Upper lobe of left lung (tissue), 6 donors: ENCODE results near the gene SARDH. TPM values are rescaled to one million over a fixed set of nuclear protein-coding genes. Genes with fewer than 3 reads are reported as not detected.

Experiments used
- ATAC-seq, 2 donors: fragments of 200-7000 bp; cut with Tn5 transposase; one replicate each; pipeline ENCODE4 v1.9.1; 2022; ENCODE audit warnings: mild to moderate bottlenecking in 2 of 2, moderate library complexity in 2 of 2; ENCODE audit not compliant: low FRiP score in 2 of 2
- DNase-seq, 2 donors: peaks; one replicate each; pipeline ENCODE4 v3.0.0-alpha.2; 2019 to 2020
- H3K27ac ChIP-seq, 4 donors: fragments of 200-600 bp; sonication (generic); one replicate each; pipeline ENCODE4 v1.5.1; 2016 to 2019
- H3K27me3 ChIP-seq, 4 donors: fragments of 200-600 bp; sonication (generic); one replicate each; pipeline ENCODE4 v1.5.1; 2017 to 2019
- H3K36me3 ChIP-seq, 4 donors: fragments of 200-600 bp; sonication (generic); one replicate each; pipeline ENCODE4 v1.5.1; 2016 to 2019
- H3K4me1 ChIP-seq, 4 donors: fragments of 200-600 bp; sonication (generic); one replicate each; pipeline ENCODE4 v1.5.1; 2018 to 2019
- H3K4me3 ChIP-seq, 4 donors: fragments of 200-600 bp; sonication (generic); one replicate each; pipeline ENCODE4 v1.5.1; 2017 to 2019; ENCODE audit warnings: mild to moderate bottlenecking in 2 of 4, moderate library complexity in 1 of 4
- H3K9me3 ChIP-seq, 4 donors: fragments of 200-600 bp; sonication (generic); one replicate each; pipeline ENCODE4 v1.5.1; 2018 to 2019
- CTCF ChIP-seq, 6 experiments: fragments of 450-650 bp in 4 of 6; fragments of 200-600 bp in 2 of 6; sonication (generic) in 2 of 6; IDR thresholded peaks; one replicate each; pipeline ENCODE4 v1.5.1; 2016 to 2019; ENCODE audit warnings: antibody characterized with exemption in 6 of 6
- EP300 ChIP-seq, 4 donors: sonication (generic); formaldehyde crosslinking; IDR thresholded peaks; one replicate each; pipeline ENCODE4 v1.5.1; 2017; ENCODE audit warnings: antibody characterized with exemption in 4 of 4, control low read depth in 2 of 4
- POLR2A ChIP-seq, 4 donors: fragments of 450-650 bp; IDR thresholded peaks; one replicate each; pipeline ENCODE4 v1.5.1; 2016 to 2017; ENCODE audit warnings: antibody characterized with exemption in 4 of 4, mild to moderate bottlenecking in 2 of 4
- POLR2AphosphoS5 ChIP-seq, 2 donors: sonication (generic); formaldehyde crosslinking; IDR thresholded peaks; one replicate each; pipeline ENCODE4 v1.5.1; 2017; ENCODE audit warnings: antibody characterized with exemption in 2 of 2
- WGBS, 2 donors: methylation state at CpG; one replicate each; pipeline ENCODE4 v1.1.5; 2017 to 2018; 5-methylcytosine and 5-hydroxymethylcytosine counted together
- total RNA-seq, 6 donors: library from RNA; depleted of rRNA in 4 of 6; stranded (reverse); fragments of >200 nt in 4 of 6; gene quantifications; one replicate each; pipeline versions ENCODE4 v1.1.0 to v1.2.1, GENCODE V29; 2016 to 2021
- donor health status: DM: no; HTN: no; CAD: no; lungs with moderate emphysema.
- donor health status: DM: no; HTN: yes; CAD: no; lungs with severe emphysema.

SARDH gene
- total RNA-seq, 6 donors from 2014 or later: 0.79 to 37.7 (median 4.2) TPM

- TF ChIP-seq EP300 (IDR thresholded peaks at IDR 0.05): no peak
- peak; percentile 41 to 76 (median 58) for TF ChIP-seq CTCF (IDR thresholded peaks at IDR 0.05)
- no peak overlapping the region for H3K4me3 ChIP-seq
- peaks cover 0 to 51% (median 23%) of the 10 kb centered on the region in 4 donors for H3K36me3 ChIP-seq
- 30 to 53% methylated on average over 9 to 16 of the region's 16 CpGs for WGBS, 2 donors
- H3K27ac ChIP-seq: no peak overlapping the region
- ATAC-seq (peak in 1 of 2 donors; percentile 53), DNase-seq (peak; percentile 21 to 63)
- no peaks in the 10 kb centered on the region for H3K27me3 ChIP-seq
- peaks cover 2 to 5% (median 4%) of the 10 kb centered on the region in 4 donors for H3K4me1 ChIP-seq
- no peaks in the 10 kb centered on the region for H3K9me3 ChIP-seq
Measured at GRCh38 chr9:133782157-133783130, 44.3 kb upstream of the SARDH start.

GRCh38 chr9:133781828-133782135, 43.6 kb upstream of the SARDH start:
- no peak overlapping the region for H3K27ac ChIP-seq
- no peak for ATAC-seq
- H3K36me3 ChIP-seq: peaks cover 0 to 55% (median 26%) of the 10 kb centered on the region in 4 donors
- H3K27me3 ChIP-seq: no peaks in the 10 kb centered on the region
- peak in 1 of 2 donors; percentile 29 for DNase-seq
- H3K4me1 ChIP-seq: no peaks in the 10 kb centered on the region
- TF ChIP-seq POLR2A (IDR thresholded peaks at IDR 0.05) (no peak), EP300 (IDR thresholded peaks at IDR 0.05) (no peak), POLR2AphosphoS5 (IDR thresholded peaks at IDR 0.05) (no peak), CTCF (IDR thresholded peaks at IDR 0.05) (no peak)
- H3K9me3 ChIP-seq: no peaks in the 10 kb centered on the region
- 81 to 93% methylated on average over 10 of the region's 10 CpGs for WGBS, 2 donors
- no peak overlapping the region for H3K4me3 ChIP-seq

GRCh38 chr9:133780962-133781827, 43.0 kb upstream of the SARDH start:
- no peaks in the 10 kb centered on the region for H3K9me3 ChIP-seq
- H3K4me1 ChIP-seq: no peaks in the 10 kb centered on the region
- H3K27ac ChIP-seq: no peak overlapping the region
- no peak overlapping the region for H3K4me3 ChIP-seq
- DNase-seq: peak in 1 of 2 donors; percentile 41
- WGBS, 2 donors: 92 to 97% methylated on average over 14 to 15 of the region's 15 CpGs
- H3K36me3 ChIP-seq: peaks cover 0 to 58% (median 30%) of the 10 kb centered on the region in 4 donors
- ATAC-seq: no peak
- H3K27me3 ChIP-seq: no peaks in the 10 kb centered on the region
- TF ChIP-seq POLR2A (IDR thresholded peaks at IDR 0.05) (no peak), POLR2AphosphoS5 (IDR thresholded peaks at IDR 0.05) (no peak), CTCF (IDR thresholded peaks at IDR 0.05) (no peak), EP300 (IDR thresholded peaks at IDR 0.05) (no peak)

- H3K27me3 ChIP-seq: no peaks in the 10 kb centered on the region
- no peak overlapping the region for H3K27ac ChIP-seq
- no peaks in the 10 kb centered on the region for H3K4me1 ChIP-seq
- H3K4me3 ChIP-seq: no peak overlapping the region
- DNase-seq (peak in 1 of 2 donors; percentile 30), ATAC-seq (no peak)
- H3K36me3 ChIP-seq: peaks cover 0 to 63% (median 36%) of the 10 kb centered on the region in 4 donors
- WGBS, 2 donors: 85 to 92% methylated on average over 13 to 14 of the region's 15 CpGs
- TF ChIP-seq POLR2A (IDR thresholded peaks at IDR 0.05) (no peak), POLR2AphosphoS5 (IDR thresholded peaks at IDR 0.05) (no peak), CTCF (IDR thresholded peaks at IDR 0.05) (no peak), EP300 (IDR thresholded peaks at IDR 0.05) (no peak)
- H3K9me3 ChIP-seq: no peaks in the 10 kb centered on the region
Measured at GRCh38 chr9:133780404-133780945, 42.3 kb upstream of the SARDH start.
